ENCODE results near the gene ACIN1. TPM values are rescaled to one million over a fixed set of nuclear protein-coding genes. Genes with fewer than 3 reads are reported as not detected.

ACIN1 gene
- total and polyA plus RNA-seq, 2 of the 13 experiments (the other 11 are each of a cell fraction or from before 2014, with no cell fraction given), result 165 to 183 TPM

- TF ChIP-seq MIER3 (CRISPR knock-in tag; IDR thresholded peaks at IDR 0.05; ENCODE audit: borderline replicate concordance), result peak; percentile 66
- peak; percentile 47; the same call in 1 of the 2 replicates for TF ChIP-seq ZNF770 (CRISPR knock-in tag; IDR thresholded peaks at IDR 0.05)
- TF ChIP-seq, protein P1, sequence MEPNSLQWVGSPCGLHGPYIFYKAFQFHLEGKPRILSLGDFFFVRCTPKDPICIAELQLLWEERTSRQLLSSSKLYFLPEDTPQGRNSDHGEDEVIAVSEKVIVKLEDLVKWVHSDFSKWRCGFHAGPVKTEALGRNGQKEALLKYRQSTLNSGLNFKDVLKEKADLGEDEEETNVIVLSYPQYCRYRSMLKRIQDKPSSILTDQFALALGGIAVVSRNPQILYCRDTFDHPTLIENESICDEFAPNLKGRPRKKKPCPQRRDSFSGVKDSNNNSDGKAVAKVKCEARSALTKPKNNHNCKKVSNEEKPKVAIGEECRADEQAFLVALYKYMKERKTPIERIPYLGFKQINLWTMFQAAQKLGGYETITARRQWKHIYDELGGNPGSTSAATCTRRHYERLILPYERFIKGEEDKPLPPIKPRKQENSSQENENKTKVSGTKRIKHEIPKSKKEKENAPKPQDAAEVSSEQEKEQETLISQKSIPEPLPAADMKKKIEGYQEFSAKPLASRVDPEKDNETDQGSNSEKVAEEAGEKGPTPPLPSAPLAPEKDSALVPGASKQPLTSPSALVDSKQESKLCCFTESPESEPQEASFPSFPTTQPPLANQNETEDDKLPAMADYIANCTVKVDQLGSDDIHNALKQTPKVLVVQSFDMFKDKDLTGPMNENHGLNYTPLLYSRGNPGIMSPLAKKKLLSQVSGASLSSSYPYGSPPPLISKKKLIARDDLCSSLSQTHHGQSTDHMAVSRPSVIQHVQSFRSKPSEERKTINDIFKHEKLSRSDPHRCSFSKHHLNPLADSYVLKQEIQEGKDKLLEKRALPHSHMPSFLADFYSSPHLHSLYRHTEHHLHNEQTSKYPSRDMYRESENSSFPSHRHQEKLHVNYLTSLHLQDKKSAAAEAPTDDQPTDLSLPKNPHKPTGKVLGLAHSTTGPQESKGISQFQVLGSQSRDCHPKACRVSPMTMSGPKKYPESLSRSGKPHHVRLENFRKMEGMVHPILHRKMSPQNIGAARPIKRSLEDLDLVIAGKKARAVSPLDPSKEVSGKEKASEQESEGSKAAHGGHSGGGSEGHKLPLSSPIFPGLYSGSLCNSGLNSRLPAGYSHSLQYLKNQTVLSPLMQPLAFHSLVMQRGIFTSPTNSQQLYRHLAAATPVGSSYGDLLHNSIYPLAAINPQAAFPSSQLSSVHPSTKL (CRISPR knock-in tag; IDR thresholded peaks at IDR 0.05), result peak; percentile 66
- TF ChIP-seq KMT2A (CRISPR knock-in tag; IDR thresholded peaks at IDR 0.05), result peak; percentile 61; the same call in 1 of the 2 replicates
- TF ChIP-seq ZNF768 (CRISPR knock-in tag; IDR thresholded peaks at IDR 0.05), result peak; percentile 53; the same call in 1 of the 2 replicates
- no peak for TF ChIP-seq ISX (CRISPR knock-in tag; conservative IDR thresholded peaks at IDR 0.05)
- TF ChIP-seq, protein P2, sequence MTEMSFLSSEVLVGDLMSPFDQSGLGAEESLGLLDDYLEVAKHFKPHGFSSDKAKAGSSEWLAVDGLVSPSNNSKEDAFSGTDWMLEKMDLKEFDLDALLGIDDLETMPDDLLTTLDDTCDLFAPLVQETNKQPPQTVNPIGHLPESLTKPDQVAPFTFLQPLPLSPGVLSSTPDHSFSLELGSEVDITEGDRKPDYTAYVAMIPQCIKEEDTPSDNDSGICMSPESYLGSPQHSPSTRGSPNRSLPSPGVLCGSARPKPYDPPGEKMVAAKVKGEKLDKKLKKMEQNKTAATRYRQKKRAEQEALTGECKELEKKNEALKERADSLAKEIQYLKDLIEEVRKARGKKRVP (CRISPR knock-in tag; IDR thresholded peaks at IDR 0.05), result peak in 1 of 2 experiments; percentile 38; a peak in 1 of 4 replicates
- no peak for TF ChIP-seq ZBTB3 (CRISPR knock-in tag; IDR thresholded peaks at IDR 0.05; ENCODE audit: borderline replicate concordance, low read depth)
- no peak for TF ChIP-seq NR2F2 (IDR thresholded peaks at IDR 0.05; ENCODE audit: borderline replicate concordance, low read depth)
- peak; percentile 91 for TF ChIP-seq ZNF550 (CRISPR knock-in tag; IDR thresholded peaks at IDR 0.05; ENCODE audit: borderline replicate concordance)
- TF ChIP-seq REPIN1 (CRISPR knock-in tag; IDR thresholded peaks at IDR 0.05; ENCODE audit: borderline replicate concordance, low read depth), result peak; percentile 26; the same call in 1 of the 2 replicates
- no peak for TF ChIP-seq ZNF746 (CRISPR knock-in tag; IDR thresholded peaks at IDR 0.05)
- TF ChIP-seq SCMH1 (CRISPR knock-in tag; IDR thresholded peaks at IDR 0.05; ENCODE audit: borderline replicate concordance), result no peak
- TF ChIP-seq FOXA3 (CRISPR knock-in tag; IDR thresholded peaks at IDR 0.05), result peak; percentile 60
- 0 out of 2 replicates have a peak, but pooled peaks have one; percentile 39 for TF ChIP-seq ZNF577 (CRISPR knock-in tag; IDR thresholded peaks at IDR 0.05; ENCODE audit: borderline replicate concordance, low read depth)
- TF ChIP-seq ATF2 (CRISPR knock-in tag; IDR thresholded peaks at IDR 0.05), result peak; percentile 66
- no peak for TF ChIP-seq ZNF629 (CRISPR knock-in tag; conservative IDR thresholded peaks at IDR 0.05)
These were observed 38.6 kb downstream of the ACIN1 start (continued) for GRCh38 chr14:23056145-23056955.

Measured in HepG2 (cell line).